GM19397 (cell line): ENCODE measurements around the gene MXRA7.

Experiments
- ATAC-seq: cut with Tn5 transposase; IDR thresholded peaks from one replicate; pipeline ENCODE4 v1.9.1; 2021; ENCODE audit warnings: mild to moderate bottlenecking, moderate library complexity; ENCODE audit not compliant: unreplicated experiment

The MXRA7 gene

GRCh38 chr17:76681222-76682137 is 29.3 kb downstream of the MXRA7 start:
- no peak for ATAC-seq

- ATAC-seq = no peak
These were observed 31.5 kb downstream of the MXRA7 start for GRCh38 chr17:76679239-76679638.

GRCh38 chr17:76678330-76678729 is 32.4 kb downstream of the MXRA7 start:
- no peak for ATAC-seq

GRCh38 chr17:76677406-76677805 is 33.4 kb downstream of the MXRA7 start:
- ATAC-seq = no peak

- ATAC-seq = no peak
These were observed 34.1 kb downstream of the MXRA7 start for GRCh38 chr17:76676629-76677028.

- ATAC-seq = no peak
These were observed 35.1 kb downstream of the MXRA7 start for GRCh38 chr17:76675648-76676047.

GRCh38 chr17:76674600-76674999 is 36.2 kb downstream of the MXRA7 start:
- ATAC-seq = no peak

- no peak for ATAC-seq
These were observed 37.0 kb downstream of the MXRA7 start for GRCh38 chr17:76673729-76674128.

- no peak for ATAC-seq
These were observed 37.9 kb downstream of the MXRA7 start for GRCh38 chr17:76672892-76673291.

- no peak for ATAC-seq
These were observed 38.4 kb downstream of the MXRA7 start for GRCh38 chr17:76672270-76672851.

GRCh38 chr17:76671912-76672262 is 38.9 kb downstream of the MXRA7 start:
- peak; percentile 17 for ATAC-seq

- ATAC-seq = peak; percentile 96
These were observed 39.4 kb downstream of the MXRA7 start for GRCh38 chr17:76671123-76671911.

GRCh38 chr17:76670718-76671122 is 40.0 kb downstream of the MXRA7 start:
- ATAC-seq = no peak

- ATAC-seq = no peak
These were observed 40.6 kb downstream of the MXRA7 start for GRCh38 chr17:76670020-76670717.

- ATAC-seq = no peak
These were observed 42.8 kb downstream of the MXRA7 start for GRCh38 chr17:76667786-76668453.

- ATAC-seq = no peak
These were observed 43.3 kb downstream of the MXRA7 start for GRCh38 chr17:76667491-76667755.

- no peak for ATAC-seq
These were observed 50.1 kb downstream of the MXRA7 start for GRCh38 chr17:76660656-76661042.

GRCh38 chr17:76659928-76660655 is 50.7 kb downstream of the MXRA7 start:
- ATAC-seq = no peak

- no peak for ATAC-seq
These were observed 52.5 kb downstream of the MXRA7 start for GRCh38 chr17:76658242-76658662.
